DMS153 treated with DMSO at 0.1 percent for 48 hours (cell line): ENCODE data around the gene ERC2.

Experiments
- DNase-seq: peaks from one replicate; lab custom pipeline; 2025; ENCODE audit not compliant: unreplicated experiment; lab: John Stamatoyannopoulos, UW

ERC2 gene

GRCh38 chr3:56126632-56127031 lies 341.6 kb downstream of the ERC2 start:
- DNase-seq: no peak

GRCh38 chr3:56125358-56126005 lies 342.8 kb downstream of the ERC2 start:
- no peak for DNase-seq

- DNase-seq: no peak
Observed at GRCh38 chr3:56124546-56124945, 343.7 kb downstream of the ERC2 start.

- no peak for DNase-seq
Observed at GRCh38 chr3:56123487-56123886, 344.8 kb downstream of the ERC2 start.

- no peak for DNase-seq
Observed at GRCh38 chr3:56122911-56123310, 345.4 kb downstream of the ERC2 start.

DNA sequence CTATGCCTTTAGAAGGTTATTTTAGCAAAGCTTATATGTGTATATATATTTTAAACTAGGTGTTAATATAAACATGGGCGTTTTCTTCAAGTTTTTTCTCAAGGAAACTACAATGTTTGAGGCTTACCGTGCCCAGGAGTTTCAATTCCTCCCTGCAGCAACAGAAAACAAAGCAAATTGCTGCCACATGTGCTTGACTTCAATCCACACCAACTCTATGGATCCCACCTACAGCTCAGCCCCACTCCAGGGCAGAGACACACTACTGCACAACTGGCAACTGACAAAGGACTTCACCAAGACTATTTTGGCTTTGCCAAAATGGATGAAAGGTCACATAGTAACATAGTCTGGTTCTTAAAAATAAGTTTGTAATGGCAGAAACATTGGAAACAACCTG lies 346.6 kb downstream of the ERC2 start:
- no peak for DNase-seq

GRCh38 chr3:56119575-56120349 lies 348.5 kb downstream of the ERC2 start:
- no peak for DNase-seq

DNA sequence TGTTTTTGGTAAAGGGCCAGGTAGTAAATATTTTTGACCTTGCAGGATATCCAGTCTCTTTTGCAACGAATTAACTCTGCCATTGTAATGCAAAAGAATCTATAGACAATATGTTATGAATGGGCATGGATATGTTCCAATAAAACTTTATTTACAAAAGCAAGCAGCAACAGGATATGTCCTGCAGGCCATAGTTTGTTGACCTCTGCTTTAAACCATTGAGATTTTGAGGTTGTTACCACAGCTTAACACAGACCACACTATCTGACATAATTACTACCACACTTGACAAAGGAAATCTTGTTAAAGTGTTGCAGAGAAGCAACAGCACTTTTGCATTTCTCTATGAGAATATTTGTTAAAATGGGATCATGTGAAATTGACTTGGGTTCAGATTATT lies 349.3 kb downstream of the ERC2 start:
- DNase-seq: no peak

DNA sequence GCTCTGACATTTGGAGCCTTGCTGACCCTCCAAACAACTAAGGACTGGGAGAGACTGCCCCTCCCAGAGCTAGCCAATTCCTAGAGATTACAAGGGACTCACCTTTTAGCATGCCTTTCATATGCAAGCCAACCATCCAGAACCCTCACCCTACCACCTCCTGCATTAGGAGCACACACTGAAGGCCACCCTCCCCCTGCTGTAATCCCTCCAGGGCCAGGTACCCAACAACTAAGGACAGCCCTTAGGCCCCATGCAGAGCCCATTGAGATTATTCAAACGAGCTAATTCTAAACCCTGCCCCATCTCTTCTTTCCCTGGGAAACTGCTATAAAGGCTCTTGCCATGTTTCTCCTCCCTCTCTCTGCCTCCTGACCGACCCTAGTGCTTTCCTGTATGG lies 352.6 kb downstream of the ERC2 start:
- DNase-seq: no peak

DNA sequence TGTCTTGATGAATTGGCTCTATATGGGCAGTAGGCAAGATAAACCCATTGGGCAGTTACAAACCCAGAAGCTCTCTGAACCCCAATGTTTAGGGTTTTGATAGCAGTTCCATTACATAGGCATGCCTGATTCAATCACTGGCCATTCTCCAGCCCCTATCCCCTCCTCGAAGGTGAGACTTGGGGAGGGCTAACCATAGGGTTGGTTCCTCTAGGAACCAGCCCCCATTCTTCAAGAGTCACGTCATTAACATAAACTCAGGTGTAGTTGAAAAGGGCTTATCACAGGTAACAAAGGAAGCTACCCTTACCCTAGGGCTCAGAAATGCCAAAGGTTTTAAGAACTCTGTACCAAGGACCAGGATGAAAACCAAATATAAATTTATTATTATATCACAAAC lies 353.1 kb downstream of the ERC2 start:
- no peak for DNase-seq

DNA sequence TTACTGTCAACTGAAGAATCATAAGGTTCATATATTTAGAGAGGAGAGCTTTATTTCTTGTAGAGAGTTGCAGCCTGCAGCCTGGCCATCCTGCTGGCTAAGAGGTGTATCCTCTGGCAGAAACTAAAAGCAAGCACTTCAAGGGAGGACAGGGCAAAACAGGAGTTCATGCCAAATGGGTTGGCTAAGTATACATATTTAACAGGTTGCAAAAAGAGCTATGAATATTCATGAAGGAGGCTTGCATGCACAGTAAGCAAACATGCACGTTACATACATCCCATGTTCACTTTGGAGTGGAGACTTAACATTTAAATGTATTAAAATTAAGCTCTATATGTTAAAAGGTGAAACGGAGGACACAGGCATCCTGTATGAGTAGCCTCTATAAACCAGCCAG lies 354.4 kb downstream of the ERC2 start:
- no peak for DNase-seq

DNA sequence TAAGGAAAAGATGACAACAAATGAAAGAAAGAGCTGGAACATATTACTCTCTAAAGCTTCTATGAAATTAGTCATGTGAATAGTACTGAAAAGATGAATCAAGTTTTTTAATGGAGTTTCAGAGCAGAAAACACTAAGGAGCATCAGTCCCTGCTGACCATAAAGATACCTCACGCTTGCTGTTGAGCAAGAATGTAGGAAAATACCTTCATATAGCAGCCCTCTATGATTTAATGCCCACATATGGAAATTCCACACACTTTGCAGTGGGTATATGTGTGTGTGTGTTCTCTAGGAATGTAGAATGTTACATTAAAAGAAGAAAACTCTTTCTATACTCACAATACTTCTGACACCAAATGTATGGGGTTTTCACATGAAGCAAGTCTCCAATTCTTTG lies 355.0 kb downstream of the ERC2 start:
- no peak for DNase-seq

DNA sequence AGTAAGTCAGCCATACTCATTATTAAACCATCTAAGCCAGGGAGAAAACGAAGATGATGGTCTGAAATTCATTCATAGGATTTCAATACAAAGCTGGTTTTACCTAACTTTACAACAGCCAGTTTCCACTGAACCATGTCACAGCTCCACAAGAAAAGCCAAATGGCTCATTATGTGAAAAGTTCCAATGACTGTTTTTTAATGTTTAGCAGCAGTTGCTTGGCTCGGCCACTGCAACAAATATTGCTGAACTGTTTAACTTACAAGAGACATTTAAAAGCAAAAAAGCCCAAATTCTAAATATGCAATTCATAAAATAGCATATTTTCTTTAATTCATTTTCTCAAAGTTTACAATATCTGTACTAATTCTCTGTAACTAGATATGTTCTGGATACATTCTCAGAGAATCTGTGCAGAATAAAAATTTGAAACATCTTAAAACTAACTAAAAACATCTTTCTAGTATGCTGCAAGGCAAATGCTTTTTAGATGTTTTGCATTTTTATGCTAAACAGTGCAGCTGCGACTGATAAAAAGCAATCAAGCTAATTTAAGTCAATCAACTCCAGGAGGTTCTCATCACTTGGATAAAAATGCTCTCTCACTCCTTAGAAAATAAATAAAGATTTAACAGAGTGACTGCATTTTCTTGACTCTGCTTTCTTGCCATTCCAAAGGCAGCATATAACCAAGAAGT lies 356.5 kb downstream of the ERC2 start:
- no peak for DNase-seq

DNA sequence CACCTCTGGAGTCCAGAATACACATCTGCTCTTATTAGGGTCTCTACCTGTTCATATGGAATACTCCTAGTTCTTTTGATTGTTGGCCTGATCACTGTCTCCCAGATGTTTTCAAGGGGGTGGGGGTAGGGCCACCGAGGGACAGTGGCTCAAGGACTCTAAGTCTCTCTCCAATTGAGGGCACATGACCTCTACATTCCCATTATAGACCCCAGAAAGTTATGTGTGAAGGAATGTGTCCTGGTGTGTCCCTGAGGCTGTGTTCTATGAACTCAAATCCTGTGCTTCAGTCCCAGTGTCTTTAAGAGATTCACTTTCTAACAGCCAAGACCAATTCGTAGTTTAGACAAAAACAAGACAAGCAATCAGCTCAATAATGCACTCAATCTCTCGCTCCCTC lies 357.4 kb downstream of the ERC2 start:
- DNase-seq: no peak

- DNase-seq: no peak
Observed at GRCh38 chr3:56107157-56107556, 361.1 kb downstream of the ERC2 start.

DNA sequence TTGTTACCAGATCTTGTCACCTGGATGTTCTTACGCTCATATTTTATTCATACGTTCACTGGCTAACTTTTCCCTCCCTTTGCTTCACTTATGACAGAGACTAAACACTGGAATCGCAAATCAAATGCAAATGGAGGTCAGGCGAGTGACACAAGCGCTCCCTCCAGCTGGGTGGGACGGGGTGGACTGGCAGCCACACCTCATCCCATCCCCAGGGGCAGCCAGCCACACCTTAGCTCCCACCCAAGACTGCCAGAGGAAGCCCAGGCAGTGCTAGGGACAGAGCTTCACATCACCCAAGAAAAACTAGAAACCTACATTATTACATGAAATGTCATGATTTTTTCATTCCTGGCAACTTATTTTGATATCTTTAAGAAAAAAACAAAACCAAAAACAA lies 366.2 kb downstream of the ERC2 start:
- no peak for DNase-seq

GRCh38 chr3:56101576-56101975 lies 366.7 kb downstream of the ERC2 start:
- DNase-seq: no peak

GRCh38 chr3:56096999-56097398 lies 371.3 kb downstream of the ERC2 start:
- DNase-seq: no peak

DNA sequence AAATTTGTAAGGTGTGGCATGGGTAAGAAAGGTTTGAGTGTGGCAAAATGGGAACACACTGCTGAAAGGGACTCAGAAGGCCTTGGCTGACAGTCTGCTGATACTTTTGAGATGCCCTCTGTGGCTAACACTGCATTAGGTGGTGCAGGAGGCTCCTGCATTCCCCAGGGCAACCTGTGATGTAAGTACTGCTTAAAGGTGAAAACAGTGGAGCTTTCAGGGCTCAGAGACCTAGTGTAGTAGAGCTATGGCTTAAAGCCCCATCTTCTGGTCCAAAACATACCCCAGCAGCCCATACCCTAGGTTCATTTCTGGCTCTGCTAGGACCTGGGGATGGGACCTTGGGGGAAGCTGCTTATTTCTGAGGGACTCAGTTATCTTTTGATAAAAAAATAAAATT lies 374.1 kb downstream of the ERC2 start:
- DNase-seq: no peak

- DNase-seq: no peak
Observed at GRCh38 chr3:56089739-56090138, 378.5 kb downstream of the ERC2 start.

- no peak for DNase-seq
Observed at GRCh38 chr3:56087451-56088053, 380.7 kb downstream of the ERC2 start.

GRCh38 chr3:56086355-56086754 lies 381.9 kb downstream of the ERC2 start:
- DNase-seq: no peak
